ENCODE results near the gene ARHGAP29.
A peak's percentile ranks its signal among the peaks of the same experiment; 100 is the strongest.

ARHGAP29 gene

GRCh38 chr1:94202241-94202640 is 35.1 kb downstream of the ARHGAP29 start:
- Histone ChIP-seq H3K36me3 (replicated peaks) (peaks cover 75% of the 10 kb centered on the region), H3K27me3 (replicated peaks) (no peaks in the 10 kb centered on the region), H3K27ac (no peak overlapping the region), H3K4me3 (ENCODE audit: low read depth, low read length) (no peak overlapping the region)
- in situ Hi-C loops (cut with HindIII; ENCODE audit: low pct_ligation_motif_present, low sequenced_read_pairs), result no loop called here
- TF ChIP-seq CTCF (IDR thresholded peaks at IDR 0.05; ENCODE audit: low read depth, low read length, missing control alignments), result no peak
- no peak for DNase-seq

GRCh38 chr1:94199398-94199797 is 38.0 kb downstream of the ARHGAP29 start:
- H3K27ac ChIP-seq, result no peak overlapping the region
- no peak for TF ChIP-seq CTCF (IDR thresholded peaks at IDR 0.05; ENCODE audit: low read depth, low read length, missing control alignments)
- in situ Hi-C loops (cut with HindIII; ENCODE audit: low pct_ligation_motif_present, low sequenced_read_pairs), result no loop called here

GRCh38 chr1:94194079-94194865 is 43.1 kb downstream of the ARHGAP29 start:
- no peak for TF ChIP-seq CTCF (IDR thresholded peaks at IDR 0.05; ENCODE audit: low read depth, low read length, missing control alignments)
- peaks cover 54% of the 10 kb centered on the region for H3K36me3 ChIP-seq (replicated peaks)
- no peak for DNase-seq
- H3K27ac ChIP-seq, result peak overlapping the region; percentile 18
- no peak overlapping the region for H3K4me3 ChIP-seq (ENCODE audit: low read depth, low read length)
- H3K27me3 ChIP-seq (replicated peaks), result no peaks in the 10 kb centered on the region
- in situ Hi-C loops (cut with HindIII; ENCODE audit: low pct_ligation_motif_present, low sequenced_read_pairs), result no loop called here

More at GRCh38 chr1:94199398-94199797, 38.0 kb downstream of the ARHGAP29 start:
- Histone ChIP-seq H3K27me3 (replicated peaks) (no peaks in the 10 kb centered on the region), H3K36me3 (replicated peaks) (peaks cover 65% of the 10 kb centered on the region), H3K4me3 (ENCODE audit: low read depth, low read length) (no peak overlapping the region)
- DNase-seq, result no peak

GRCh38 chr1:94193128-94193527 is 44.3 kb downstream of the ARHGAP29 start:
- no peak overlapping the region for H3K4me3 ChIP-seq (ENCODE audit: low read depth, low read length)
- peaks cover 57% of the 10 kb centered on the region for H3K36me3 ChIP-seq (replicated peaks)
- H3K27me3 ChIP-seq (replicated peaks), result no peaks in the 10 kb centered on the region
- no peak overlapping the region for H3K27ac ChIP-seq
- no peak for DNase-seq
- TF ChIP-seq CTCF (IDR thresholded peaks at IDR 0.05; ENCODE audit: low read depth, low read length, missing control alignments), result no peak
- in situ Hi-C loops (cut with HindIII; ENCODE audit: low pct_ligation_motif_present, low sequenced_read_pairs), result no loop called here

GRCh38 chr1:94191216-94191615 is 46.2 kb downstream of the ARHGAP29 start:
- TF ChIP-seq CTCF (IDR thresholded peaks at IDR 0.05; ENCODE audit: low read depth, low read length, missing control alignments), result no peak
- in situ Hi-C loops (cut with HindIII; ENCODE audit: low pct_ligation_motif_present, low sequenced_read_pairs), result no loop called here
- Histone ChIP-seq H3K27me3 (replicated peaks) (no peaks in the 10 kb centered on the region), H3K4me3 (ENCODE audit: low read depth, low read length) (no peak overlapping the region), H3K36me3 (replicated peaks) (peaks cover 75% of the 10 kb centered on the region), H3K27ac (no peak overlapping the region)
- no peak for DNase-seq

GRCh38 chr1:94186946-94187345 is 50.4 kb downstream of the ARHGAP29 start:
- peaks cover 90% of the 10 kb centered on the region for H3K36me3 ChIP-seq (replicated peaks)
- in situ Hi-C loops (cut with HindIII; ENCODE audit: low pct_ligation_motif_present, low sequenced_read_pairs), result no loop called here
- no peak for TF ChIP-seq CTCF (IDR thresholded peaks at IDR 0.05; ENCODE audit: low read depth, low read length, missing control alignments)
- no peaks in the 10 kb centered on the region for H3K27me3 ChIP-seq (replicated peaks)
- DNase-seq, result no peak
- no peak overlapping the region for H3K4me3 ChIP-seq (ENCODE audit: low read depth, low read length)
- no peak overlapping the region for H3K27ac ChIP-seq
